Measurements from ENCODE around the gene DUSP5. TPM values are rescaled to one million over a fixed set of nuclear protein-coding genes. Genes with fewer than 3 reads are reported as not detected.

The DUSP5 gene
- polyA plus RNA-seq, 2 of the 4 experiments (the other 2 are of a cell fraction), result 48.8 to 171 TPM

GRCh38 chr10:110456046-110456445 lies 41.7 kb upstream of the DUSP5 start:
- ChIA-PET POLR2A (interaction anchor here (1.2 kb wide), 1 partner anchor 43 kb away, joined by 3 read pairs; no protein-coding TSS in a partner anchor), CTCF (interaction anchor here (0.5 to 1.4 kb wide), 4 partner anchors 9 to 102 kb away, joined by 3 to 4 read pairs (median 4); no protein-coding TSS in a partner anchor)
- 67% methylated on average over 1 of the region's 1 CpG for WGBS (ENCODE audit: missing lambda C conversion rate)
- FAIRE-seq (no peak), ATAC-seq (peak; percentile 25 to 33; a peak in 5 of 6 replicates), DNase-seq (ENCODE audit: low read depth in 1 of 2, low spot score in 1 of 2) (peak in 1 of 2 experiments; percentile 25)
- peak overlapping the region; percentile 45 for H3K4me2 ChIP-seq
- H3K4me1 ChIP-seq, result peaks cover 59% of the 10 kb centered on the region
- no peak for TF ChIP-seq NFE2L2 (conservative IDR thresholded peaks at IDR 0.05; ENCODE audit: low read length)
- peak; percentile 34; the same call in 1 of the 2 replicates for TF ChIP-seq PBX3 (IDR thresholded peaks at IDR 0.05)
- no peak for TF ChIP-seq CHD4 (IDR thresholded peaks at IDR 0.05; ENCODE audit: borderline replicate concordance)
- no peak for TF ChIP-seq ZSCAN20 (CRISPR knock-in tag; IDR thresholded peaks at IDR 0.05)
- TF ChIP-seq MAZ (IDR thresholded peaks at IDR 0.05; ENCODE audit: borderline replicate concordance, low read depth, low read length), result no peak
- TF ChIP-seq JUNB (IDR thresholded peaks at IDR 0.05), result no peak
- TF ChIP-seq POLR2AphosphoS2 (conservative IDR thresholded peaks at IDR 0.05; ENCODE audit: low read length), result no peak
- TF ChIP-seq SMC3 (IDR thresholded peaks at IDR 0.05), result no peak
- peak overlapping the region; percentile 91 to 93 for H3K27ac ChIP-seq
- no peaks in the 10 kb centered on the region for H3K9me3 ChIP-seq
- no peak overlapping the region for H3K4me3 ChIP-seq

GRCh38 chr10:110456523-110457091 lies 41.1 kb upstream of the DUSP5 start:
- 50% methylated on average over 3 of the region's 3 CpGs for whole genome bisulfite sequencing (ENCODE audit: missing lambda C conversion rate)
- FAIRE-seq (no peak), DNase-seq (ENCODE audit: low read depth in 1 of 2, low spot score in 1 of 2) (peak in 1 of 2 experiments; percentile 65), ATAC-seq (peak; percentile 40 to 68)
- H3K9me3 ChIP-seq, result no peaks in the 10 kb centered on the region
- peak overlapping the region; percentile 45 for H3K4me2 ChIP-seq
- H3K4me1 ChIP-seq, result peaks cover 65% of the 10 kb centered on the region
- CTCF ChIA-PET, result interaction anchor here (1.1 to 1.4 kb wide), 3 partner anchors 10 to 38 kb away, joined by 4 read pairs; no protein-coding TSS in a partner anchor
- POLR2A ChIA-PET, result interaction anchor here (1.2 kb wide), 1 partner anchor 42 kb away, joined by 3 read pairs; no protein-coding TSS in a partner anchor
- peak overlapping the region; percentile 91 to 93 for H3K27ac ChIP-seq
- H3K4me3 ChIP-seq, result no peak overlapping the region
- TF ChIP-seq FOSL2 (IDR thresholded peaks at IDR 0.05), result 0 out of 2 replicates have a peak, but pooled peaks have one; percentile 17
- TF ChIP-seq FOSL2 (CRISPR knock-in tag; IDR thresholded peaks at IDR 0.05), result peak; percentile 34; the same call in 1 of the 2 replicates
- TF ChIP-seq POLR2A (IDR thresholded peaks at IDR 0.05; ENCODE audit: low read length), result no peak
- no peak for TF ChIP-seq EHMT2 (IDR thresholded peaks at IDR 0.05; ENCODE audit: low read depth)
- no peak for TF ChIP-seq REST (IDR thresholded peaks at IDR 0.05)
- peak; percentile 6; the same call in 1 of the 3 replicates for TF ChIP-seq SMC3 (IDR thresholded peaks at IDR 0.05)
- TF ChIP-seq CEBPB (IDR thresholded peaks at IDR 0.05), result peak; percentile 55 to 70; a peak in 3 of 4 replicates
- peak; percentile 29; the same call in 1 of the 2 replicates for TF ChIP-seq HES2 (IDR thresholded peaks at IDR 0.05)
- no peak for TF ChIP-seq ESRRA (IDR thresholded peaks at IDR 0.05; ENCODE audit: borderline replicate concordance, low read length)
- TF ChIP-seq RAD21 (conservative IDR thresholded peaks at IDR 0.05 in 1 of 2, IDR thresholded peaks at IDR 0.05 in 1 of 2), result peak in 1 of 2 experiments; percentile 39; a peak in 2 of 5 replicates
- TF ChIP-seq EP300 (IDR thresholded peaks at IDR 0.05), result peak; percentile 30 to 80; a peak in 3 of 5 replicates
- no peak for TF ChIP-seq FOSB (CRISPR knock-in tag; IDR thresholded peaks at IDR 0.05)
- TF ChIP-seq JUN (IDR thresholded peaks at IDR 0.05), result peak; percentile 43 to 59; a peak in 2 of 5 replicates
- TF ChIP-seq NR3C1 (IDR thresholded peaks at IDR 0.05), result no peak

Data from A549 (cell line).